Activated T-helper 9 cell treated with anti-CD3 and anti-CD28 coated beads, Interleukin-2, amount 50 U/mL, for 16 hours (primary cell): ENCODE results near the gene MTF2.
"Not testable (repeated sequence)": the region's sequence is repeated elsewhere in the genome, so short reads cannot be mapped to it uniquely, and the experiment has no call there.

Experiments used
- DNase-seq: peaks from one replicate; pipeline ENCODE4 v3.0.0-alpha.2; 2020; ENCODE audit warnings: low read depth

Gene MTF2

GRCh38 chr1:93143136-93143535, 64.1 kb downstream of the MTF2 start:
- no peak for DNase-seq

- no peak for DNase-seq
Observed at GRCh38 chr1:93143769-93144168, 64.7 kb downstream of the MTF2 start.

- no peak for DNase-seq
Observed at GRCh38 chr1:93148001-93148400, 68.9 kb downstream of the MTF2 start.

- DNase-seq, result no peak
Observed at GRCh38 chr1:93150729-93151128, 71.6 kb downstream of the MTF2 start.

- DNase-seq, result no peak
Observed at GRCh38 chr1:93151474-93151873, 72.4 kb downstream of the MTF2 start.

- DNase-seq, result no peak
Observed at GRCh38 chr1:93152835-93153234, 73.8 kb downstream of the MTF2 start.

GRCh38 chr1:93154898-93155297, 75.8 kb downstream of the MTF2 start:
- no peak for DNase-seq

GRCh38 chr1:93155335-93155734, 76.3 kb downstream of the MTF2 start:
- no peak for DNase-seq

GRCh38 chr1:93159337-93159736, 80.3 kb downstream of the MTF2 start:
- DNase-seq, result no peak

- DNase-seq, result not testable (repeated sequence)
Observed at GRCh38 chr1:93163314-93163713, 84.2 kb downstream of the MTF2 start.

- DNase-seq, result no peak
Observed at GRCh38 chr1:93164816-93165215, 85.7 kb downstream of the MTF2 start.

GRCh38 chr1:93165895-93166294, 86.8 kb downstream of the MTF2 start:
- not testable (repeated sequence) for DNase-seq

GRCh38 chr1:93167006-93167405, 87.9 kb downstream of the MTF2 start:
- DNase-seq, result no peak

GRCh38 chr1:93170141-93170678, 91.1 kb downstream of the MTF2 start:
- not testable (repeated sequence) for DNase-seq

GRCh38 chr1:93171549-93172034, 92.5 kb downstream of the MTF2 start:
- DNase-seq, result no peak

- no peak for DNase-seq
Observed at GRCh38 chr1:93172778-93173177, 93.7 kb downstream of the MTF2 start.

GRCh38 chr1:93174638-93175037, 95.6 kb downstream of the MTF2 start:
- DNase-seq, result not testable (repeated sequence)

- DNase-seq, result no peak
Observed at GRCh38 chr1:93177991-93178390, 98.9 kb downstream of the MTF2 start.

- DNase-seq, result no peak
Observed at GRCh38 chr1:93178418-93178817, 99.3 kb downstream of the MTF2 start.

GRCh38 chr1:93179886-93180722, 101.0 kb downstream of the MTF2 start, which contains the start of gene TMED5:
TSS of gene TMED5 (minus strand) at chr1:93180413. CDS start at chr1:93180242, 171 bp downstream.
- DNase-seq, result peak; percentile 93

GRCh38 chr1:93180723-93181613, 101.9 kb downstream of the MTF2 start, which contains the start of gene CCDC18:
TSS of gene CCDC18 (plus strand) at chr1:93180724. CDS start at chr1:93183362, 2,638 bp downstream.
- peak; percentile 35 for DNase-seq

GRCh38 chr1:93186667-93187066, 107.6 kb downstream of the MTF2 start:
- no peak for DNase-seq
